Brain microvascular endothelial cell (primary cell): ENCODE data around the gene LRRC7.

Experiments used
- DNase-seq: peaks from one replicate; pipeline ENCODE4 v3.0.0-alpha.2; 2020
- H3K27ac ChIP-seq: fragments of 250-450 bp; sonication (Bioruptor Pico); 2 replicates; pipeline ENCODE4 v1.5.1; 2020; ENCODE audit warnings: mild to moderate bottlenecking, moderate library complexity
- H3K27me3 ChIP-seq: fragments of 250-450 bp; sonication (Bioruptor Pico); replicated peaks from 2 replicates; pipeline ENCODE4 v1.5.1; 2020; ENCODE audit warnings: mild to moderate bottlenecking
- H3K36me3 ChIP-seq: fragments of 250-450 bp; sonication (Bioruptor Pico); replicated peaks from 2 replicates; pipeline ENCODE4 v1.5.1; 2020; ENCODE audit warnings: mild to moderate bottlenecking
- H3K4me3 ChIP-seq: 2 replicates; pipeline ENCODE4 v1.5.1; 2011; ENCODE audit warnings: low read depth, mild to moderate bottlenecking, control low read depth, low read length, moderate library complexity
- in situ Hi-C: cut with HindIII; loops from 2 replicates; pipeline ENCODE4 v1.10.0; 2017; ENCODE audit warnings: low sequenced_read_pairs, low pct_ligation_motif_present
- TF ChIP-seq, protein P1 (sequence below): IDR thresholded peaks from 2 replicates; pipeline ENCODE4 v1.5.1; 2011; ENCODE audit warnings: low read depth, mild to moderate bottlenecking, moderate library complexity, low read length, control low read depth, inconsistent platforms; ENCODE audit errors: missing control alignments

Gene LRRC7

DNA sequence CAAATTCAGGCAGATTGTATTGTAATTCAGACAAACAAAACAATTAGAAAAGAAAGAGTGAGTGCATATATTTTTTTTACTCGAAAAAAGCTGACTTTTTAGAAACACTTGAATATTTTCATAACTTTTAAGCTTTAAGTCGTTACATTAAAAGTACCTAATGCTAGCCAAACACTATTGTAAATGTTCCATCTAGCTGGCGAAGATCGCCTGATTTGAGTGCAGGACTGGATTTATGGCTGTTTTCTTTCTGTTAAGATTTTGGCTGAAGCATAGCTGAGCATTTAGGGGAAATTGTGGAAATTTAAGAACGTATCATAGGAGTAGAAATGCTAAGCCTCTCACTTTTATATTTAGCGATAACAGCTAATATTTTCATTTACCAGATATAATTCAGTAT is 24.6 kb downstream of the LRRC7 start:
- no peak overlapping the region for H3K27ac ChIP-seq
- H3K36me3 ChIP-seq = no peaks in the 10 kb centered on the region
- H3K27me3 ChIP-seq = no peaks in the 10 kb centered on the region
- in situ Hi-C loops = no loop called here
- no peak for DNase-seq
- TF ChIP-seq, protein P1, sequence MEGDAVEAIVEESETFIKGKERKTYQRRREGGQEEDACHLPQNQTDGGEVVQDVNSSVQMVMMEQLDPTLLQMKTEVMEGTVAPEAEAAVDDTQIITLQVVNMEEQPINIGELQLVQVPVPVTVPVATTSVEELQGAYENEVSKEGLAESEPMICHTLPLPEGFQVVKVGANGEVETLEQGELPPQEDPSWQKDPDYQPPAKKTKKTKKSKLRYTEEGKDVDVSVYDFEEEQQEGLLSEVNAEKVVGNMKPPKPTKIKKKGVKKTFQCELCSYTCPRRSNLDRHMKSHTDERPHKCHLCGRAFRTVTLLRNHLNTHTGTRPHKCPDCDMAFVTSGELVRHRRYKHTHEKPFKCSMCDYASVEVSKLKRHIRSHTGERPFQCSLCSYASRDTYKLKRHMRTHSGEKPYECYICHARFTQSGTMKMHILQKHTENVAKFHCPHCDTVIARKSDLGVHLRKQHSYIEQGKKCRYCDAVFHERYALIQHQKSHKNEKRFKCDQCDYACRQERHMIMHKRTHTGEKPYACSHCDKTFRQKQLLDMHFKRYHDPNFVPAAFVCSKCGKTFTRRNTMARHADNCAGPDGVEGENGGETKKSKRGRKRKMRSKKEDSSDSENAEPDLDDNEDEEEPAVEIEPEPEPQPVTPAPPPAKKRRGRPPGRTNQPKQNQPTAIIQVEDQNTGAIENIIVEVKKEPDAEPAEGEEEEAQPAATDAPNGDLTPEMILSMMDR = no peak
- H3K4me3 ChIP-seq = no peak overlapping the region

DNA sequence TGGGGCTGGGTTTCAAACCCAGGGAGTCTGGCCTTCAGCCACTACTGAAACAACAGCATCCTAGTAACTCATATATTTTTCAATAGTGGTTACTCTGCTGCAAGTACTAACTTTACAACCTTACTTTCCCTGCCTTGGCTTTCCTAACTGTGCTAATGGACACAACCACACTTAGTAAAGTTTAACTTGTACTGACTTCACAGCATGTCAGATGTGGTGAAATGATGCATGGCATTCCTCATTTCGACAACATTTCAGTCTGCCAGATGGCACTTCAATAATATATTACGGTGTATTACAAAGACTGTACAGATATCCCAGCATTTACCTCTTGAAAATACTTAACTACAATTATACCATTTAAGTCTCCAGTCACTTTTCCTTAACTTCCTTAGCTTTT is 27.8 kb downstream of the LRRC7 start:
- Histone ChIP-seq H3K4me3 (no peak overlapping the region), H3K27ac (no peak overlapping the region), H3K36me3 (no peaks in the 10 kb centered on the region), H3K27me3 (no peaks in the 10 kb centered on the region)
- in situ Hi-C loops = no loop called here
- no peak for DNase-seq
- TF ChIP-seq, protein P1 = no peak

DNA sequence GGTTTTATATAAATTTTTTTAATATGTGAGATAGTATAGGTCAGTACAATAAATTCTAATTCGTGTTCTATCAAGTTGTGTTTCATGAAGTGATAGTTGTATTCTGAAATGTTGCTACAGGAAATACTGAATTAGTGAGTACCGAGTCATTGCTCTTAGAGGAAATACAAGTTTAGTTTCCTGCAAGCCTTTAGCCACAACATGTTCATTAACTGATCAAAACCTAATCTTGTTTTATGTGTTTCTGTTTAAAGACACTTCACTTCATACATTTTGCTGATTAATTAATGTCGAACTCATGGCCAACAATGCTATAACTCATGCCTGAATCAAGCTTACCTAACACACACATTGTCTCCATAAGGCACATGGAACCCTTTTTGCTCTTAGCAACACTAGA is 43.6 kb downstream of the LRRC7 start:
- in situ Hi-C loops = no loop called here
- H3K27me3 ChIP-seq = no peaks in the 10 kb centered on the region
- DNase-seq = no peak
- TF ChIP-seq, protein P1 = no peak
- H3K4me3 ChIP-seq = no peak overlapping the region
- no peak overlapping the region for H3K27ac ChIP-seq
- H3K36me3 ChIP-seq = no peaks in the 10 kb centered on the region

DNA sequence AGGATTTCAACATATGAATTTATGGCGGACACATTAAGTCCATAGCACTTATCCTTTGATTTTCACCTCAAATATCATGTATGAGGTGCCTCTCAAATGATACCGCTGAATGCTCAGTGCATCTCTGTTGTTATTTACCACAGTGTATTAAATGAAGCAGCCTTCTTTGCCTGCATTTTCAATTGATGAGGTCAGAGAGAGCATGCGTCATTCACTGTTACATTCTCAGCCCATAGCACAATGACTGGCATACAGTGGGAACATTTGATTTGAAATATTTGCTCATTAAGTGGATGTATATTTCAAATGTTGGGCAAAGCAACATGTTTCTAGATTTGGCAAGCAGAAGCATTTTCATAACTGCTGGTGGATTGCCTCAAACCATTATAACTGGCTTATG is 45.7 kb downstream of the LRRC7 start:
- H3K4me3 ChIP-seq = no peak overlapping the region

DNA sequence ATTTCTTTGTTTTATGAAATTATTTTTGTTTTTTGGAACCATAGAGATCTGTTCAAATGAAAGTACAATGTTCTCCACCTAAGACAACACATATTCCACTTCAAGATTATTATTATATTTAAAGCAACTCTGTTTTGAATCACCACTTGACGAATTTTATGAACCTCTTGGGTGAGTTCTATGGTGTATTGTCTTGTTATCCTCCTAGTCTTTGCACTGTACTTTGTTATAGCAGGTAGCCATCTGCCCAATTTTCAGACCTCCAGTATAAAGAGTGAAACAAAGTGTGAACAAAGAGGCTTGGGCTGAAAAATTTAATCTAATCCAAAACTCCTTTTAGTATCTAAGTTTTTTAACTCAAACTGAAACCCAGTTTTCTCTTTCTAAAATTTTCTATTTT is 71.0 kb downstream of the LRRC7 start:
- in situ Hi-C loops = no loop called here
- Histone ChIP-seq H3K4me3 (no peak overlapping the region), H3K27ac (no peak overlapping the region), H3K27me3 (no peaks in the 10 kb centered on the region), H3K36me3 (no peaks in the 10 kb centered on the region)
- TF ChIP-seq, protein P1 = no peak
- DNase-seq = no peak

More for the DNA sequence above, 45.7 kb downstream of the LRRC7 start:
- Histone ChIP-seq H3K27ac (no peak overlapping the region), H3K27me3 (no peaks in the 10 kb centered on the region), H3K36me3 (no peaks in the 10 kb centered on the region)
- in situ Hi-C loops = no loop called here
- no peak for DNase-seq
- TF ChIP-seq, protein P1 = no peak

DNA sequence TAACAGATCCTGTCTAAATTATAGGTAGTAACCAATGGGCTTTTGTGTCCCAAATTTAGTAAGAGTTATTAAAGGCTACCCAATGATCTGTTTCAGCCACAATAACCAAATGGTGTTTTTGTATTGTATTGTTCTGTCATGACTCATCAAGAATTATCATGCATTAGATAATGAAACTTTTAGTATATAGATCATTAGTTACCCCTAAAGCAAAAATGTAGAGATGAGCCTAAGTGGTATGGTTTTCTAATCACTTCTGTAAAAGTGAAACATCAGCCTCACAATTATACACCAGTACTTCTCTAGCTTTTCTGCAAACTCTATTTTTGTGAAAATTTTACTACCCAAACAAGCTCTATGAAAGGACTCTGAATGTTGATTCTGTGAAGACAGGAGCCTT is 71.4 kb downstream of the LRRC7 start:
- H3K36me3 ChIP-seq = no peaks in the 10 kb centered on the region
- H3K4me3 ChIP-seq = no peak overlapping the region
- no peak for DNase-seq
- no peak overlapping the region for H3K27ac ChIP-seq
- in situ Hi-C loops = no loop called here
- TF ChIP-seq, protein P1 = no peak
- H3K27me3 ChIP-seq = no peaks in the 10 kb centered on the region
